GM12873 (cell line): Measurements from ENCODE around the gene ZFP42.

Experiments
- CTCF ChIP-seq: IDR thresholded peaks from 2 replicates; pipeline ENCODE4 v1.5.1; 2012; ENCODE audit warnings: low read depth, mild to moderate bottlenecking, moderate library complexity, low read length, control low read depth; ENCODE audit not compliant: insufficient read depth; ENCODE audit errors: missing control alignments

Gene ZFP42

GRCh38 chr4:187995322-187996207 lies at the start of gene ZFP42:
TSS of gene ZFP42 (plus strand) at chr4:187995771. CDS start at chr4:188002808, 7,037 bp downstream.
- no peak for TF ChIP-seq CTCF

- no peak for TF ChIP-seq CTCF
Measured at GRCh38 chr4:187961171-187961570, 34.4 kb upstream of the ZFP42 start.

GRCh38 chr4:187961961-187962360 lies 33.6 kb upstream of the ZFP42 start:
- TF ChIP-seq CTCF, result no peak

GRCh38 chr4:187962926-187963325 lies 32.6 kb upstream of the ZFP42 start:
- no peak for TF ChIP-seq CTCF

GRCh38 chr4:187965726-187966125 lies 29.8 kb upstream of the ZFP42 start:
- no peak for TF ChIP-seq CTCF

GRCh38 chr4:187972135-187972534 lies 23.4 kb upstream of the ZFP42 start:
- no peak for TF ChIP-seq CTCF

- TF ChIP-seq CTCF, result no peak
Measured at GRCh38 chr4:187983746-187984145, 11.8 kb upstream of the ZFP42 start.
